HCT116 (cell line): Measurements from ENCODE around the gene MCF2L. TPM values are rescaled to one million over a fixed set of nuclear protein-coding genes. Genes with fewer than 3 reads are reported as not detected.

Experiments
- ATAC-seq: fragments of 200-7000 bp; cut with Tn5 transposase; 2 replicates; pipeline ENCODE4 v1.9.1; 2020; ENCODE audit warnings: mild to moderate bottlenecking, moderate library complexity
- BruUV-seq: library from RNA; stranded (reverse); fragments of 400-500 nt; replicated peaks from 2 replicates; lab custom pipeline; 2021; lab: Mats Ljungman, UMichigan
- CTCF ChIA-PET: fragments of 300-600 bp; sonication (Branson Sonifier 250); formaldehyde crosslinking; loops from one replicate; lab custom pipeline; 2021; ENCODE audit warnings: antibody characterized with exemption; lab: Charles Lee
- POLR2A ChIA-PET: fragments of 300-600, 350-600 bp; sonication (Branson Sonifier 250); formaldehyde crosslinking; loops from one replicate; lab custom pipeline; 2021; ENCODE audit warnings: antibody characterized with exemption; lab: Charles Lee
- RAD21 ChIA-PET, 2 experiments: fragments of 300-600 bp; sonication (Branson Sonifier 250); formaldehyde crosslinking; loops; one replicate each; lab custom pipeline; 2023; ENCODE audit warnings: low total read pairs in 2 of 2; ENCODE audit not compliant: uncharacterized antibody in 2 of 2, unreplicated experiment in 2 of 2, low non-redundant PET in 1 of 2; lab: Charles Lee
- DNase-seq: peaks from one replicate; pipeline ENCODE4 v3.0.0-alpha.2; 2010; ENCODE audit warnings: low read depth, low spot score
- H2AFZ ChIP-seq: fragments of 200-600 bp; shearing (Covaris generic), sonication (generic); 2 replicates; pipeline ENCODE4 v1.6.1; 2017; ENCODE audit warnings: low read depth, mixed run types, mixed read lengths, antibody characterized with exemption, low read length; ENCODE audit not compliant: poor library complexity, severe bottlenecking
- H3K27ac ChIP-seq: 2 replicates; pipeline ENCODE4 v1.5.1; 2012; ENCODE audit warnings: low read depth, low read length
- H3K27me3 ChIP-seq: fragments of 200-600 bp; sonication (generic); 2 replicates; pipeline ENCODE4 v1.6.1; 2016; ENCODE audit warnings: mixed run types, low read length, mixed read lengths; ENCODE audit not compliant: insufficient read depth
- H3K36me3 ChIP-seq, 2 experiments: fragments of 200-500 bp in 1 of 2; fragments of 200-600 bp in 1 of 2; sonication (Bioruptor generic) in 1 of 2; sonication (generic) in 1 of 2; 2 replicates each; pipeline versions ENCODE4 v1.5.1 to v1.6.1; 2014 to 2016; ENCODE audit warnings: low read length in 2 of 2, inconsistent platforms in 1 of 2, mixed read lengths in 1 of 2, mixed run types in 1 of 2; ENCODE audit not compliant: insufficient read depth in 2 of 2, control insufficient read depth in 1 of 2
- H3K4me1 ChIP-seq, 2 experiments: fragments of 200-600 bp in 1 of 2; sonication (generic) in 1 of 2; 2 replicates each; pipeline versions ENCODE4 v1.5.1 to v1.6.1; 2012 to 2017; ENCODE audit warnings: low read length in 2 of 2, inconsistent platforms in 1 of 2, mild to moderate bottlenecking in 1 of 2, mixed read lengths in 1 of 2, mixed run types in 1 of 2, moderate library complexity in 1 of 2; ENCODE audit not compliant: insufficient read depth in 2 of 2, control insufficient read depth in 1 of 2
- H3K4me2 ChIP-seq: fragments of 200-600 bp; sonication (generic); 2 replicates; pipeline ENCODE4 v1.6.1; 2017; ENCODE audit warnings: mixed run types, low read length, mixed read lengths
- H3K4me3 ChIP-seq, 2 experiments: fragments of 200-600 bp in 1 of 2; sonication (generic) in 1 of 2; replicated peaks in 1 of 2; 2 replicates each; pipeline ENCODE4 v1.5.1; 2011 to 2016; ENCODE audit warnings: low read length in 2 of 2, control low read depth in 1 of 2, low read depth in 1 of 2, mild to moderate bottlenecking in 1 of 2, mixed read lengths in 1 of 2, mixed run types in 1 of 2
- H3K79me2 ChIP-seq: fragments of 200-600 bp; sonication (generic); 2 replicates; pipeline ENCODE4 v1.6.1; 2017; ENCODE audit warnings: mild to moderate bottlenecking, mixed run types, low read length, moderate library complexity, mixed read lengths; ENCODE audit not compliant: insufficient read depth
- H3K9ac ChIP-seq: fragments of 200-600 bp; sonication (generic); 2 replicates; pipeline ENCODE4 v1.6.1; 2016; ENCODE audit warnings: low read length, mixed read lengths
- H3K9me2 ChIP-seq: fragments of 200-600 bp; sonication (generic), shearing (Covaris generic); 2 replicates; pipeline ENCODE4 v1.6.1; 2017; ENCODE audit warnings: mixed run types, mild to moderate bottlenecking, moderate library complexity; ENCODE audit not compliant: insufficient read depth
- H3K9me3 ChIP-seq, 2 experiments: fragments of 200-500 bp in 1 of 2; fragments of 200-600 bp in 1 of 2; sonication (Bioruptor generic) in 1 of 2; sonication (generic) in 1 of 2; 2 replicates each; pipeline ENCODE4 v1.6.1; 2014 to 2017; ENCODE audit warnings: low read length in 2 of 2, mixed read lengths in 2 of 2, inconsistent platforms in 1 of 2, low read depth in 1 of 2, mild to moderate bottlenecking in 1 of 2, mixed run types in 1 of 2, moderate library complexity in 1 of 2; ENCODE audit not compliant: control insufficient read depth in 1 of 2, insufficient read depth in 1 of 2
- H4K20me1 ChIP-seq: fragments of 200-600 bp; sonication (generic), shearing (Covaris generic); 2 replicates; pipeline ENCODE4 v1.6.1; 2017; ENCODE audit warnings: mixed run types, mild to moderate bottlenecking, moderate library complexity; ENCODE audit not compliant: insufficient read depth
- ATF3 ChIP-seq: IDR thresholded peaks from 2 replicates; pipeline ENCODE4 v1.6.1; 2012
- CTCF ChIP-seq, 3 experiments: fragments of 200-600 bp in 1 of 3; sonication (generic) in 1 of 3; IDR thresholded peaks in 2 of 3; conservative IDR thresholded peaks in 1 of 3; 2 replicates each; pipeline ENCODE4 v1.5.1; 2012 to 2017; ENCODE audit warnings: low read depth in 2 of 3, low read length in 2 of 3, antibody characterized with exemption in 1 of 3, borderline replicate concordance in 1 of 3, control low read depth in 1 of 3, mild to moderate bottlenecking in 1 of 3, mixed read lengths in 1 of 3, mixed run types in 1 of 3, moderate library complexity in 1 of 3; ENCODE audit not compliant: insufficient read depth in 1 of 3
- EZH2phosphoT487 ChIP-seq: fragments of 200-600 bp; IDR thresholded peaks from 2 replicates; pipeline ENCODE4 v1.6.1; 2018; ENCODE audit warnings: antibody characterized with exemption, borderline replicate concordance
- FOSL1 ChIP-seq: IDR thresholded peaks from 2 replicates; pipeline ENCODE4 v1.6.1; 2012; ENCODE audit warnings: low read depth
- JUND ChIP-seq: IDR thresholded peaks from 2 replicates; pipeline ENCODE4 v1.6.1; 2012
- MAX ChIP-seq: IDR thresholded peaks from 2 replicates; pipeline ENCODE4 v1.6.1; 2012
- POLR2A ChIP-seq: IDR thresholded peaks from 2 replicates; pipeline ENCODE4 v1.7.0; 2011; ENCODE audit warnings: borderline replicate concordance; ENCODE audit not compliant: insufficient read depth, insufficient read length; ENCODE audit errors: extremely low read depth
- POLR2AphosphoS5 ChIP-seq: IDR thresholded peaks from 2 replicates; pipeline ENCODE4 v1.6.1; 2011; ENCODE audit warnings: mild to moderate bottlenecking, low read depth, low read length, moderate library complexity
- REST ChIP-seq: IDR thresholded peaks from 2 replicates; pipeline ENCODE4 v1.6.1; 2012; ENCODE audit warnings: low read depth
- SIN3A ChIP-seq: IDR thresholded peaks from 2 replicates; pipeline ENCODE4 v1.6.1; 2012; ENCODE audit warnings: low read depth
- SRF ChIP-seq: IDR thresholded peaks from 2 replicates; pipeline ENCODE4 v1.6.1; 2012; ENCODE audit warnings: low read depth
- TCF7L2 ChIP-seq: IDR thresholded peaks from 2 replicates; pipeline ENCODE4 v1.7.0; 2011; ENCODE audit warnings: borderline replicate concordance, inconsistent platforms; ENCODE audit not compliant: insufficient read depth, insufficient read length; ENCODE audit errors: extremely low read depth
- ZFX ChIP-seq: fragments of 450-650 bp; IDR thresholded peaks from 2 replicates; pipeline ENCODE4 v1.6.1; 2017
- intact Hi-C: fragments of 100-400 bp; cut with micrococcal nuclease; formaldehyde crosslinking; loops from 2 replicates; pipeline ENCODE4 v1.10.0; 2022
- total RNA-seq: library from RNA; stranded (reverse); gene quantifications from one replicate; pipeline ENCODE4 v1.2.1, GENCODE V29; 2021; ENCODE audit not compliant: unreplicated experiment

Gene MCF2L
- total RNA-seq, 1 experiment from 2014 or later = 19.3 TPM

GRCh38 chr13:113145496-113145895 lies 176.5 kb downstream of the MCF2L start:
- Histone ChIP-seq H3K27me3 (no peaks in the 10 kb centered on the region), H3K27ac (no peak overlapping the region), H3K36me3 (no peaks in the 10 kb centered on the region), H3K4me2 (no peak overlapping the region), H3K9me3 (no peaks in the 10 kb centered on the region), H3K9me2 (no peaks in the 10 kb centered on the region), H3K4me1 (no peaks in the 10 kb centered on the region), H3K9ac (no peak overlapping the region), H4K20me1 (no peaks in the 10 kb centered on the region), H3K4me3 (no peak overlapping the region), H2AFZ (no peak overlapping the region), H3K79me2 (no peaks in the 10 kb centered on the region)
- no TSS peak for BruUV-seq
- ATAC-seq (no peak), DNase-seq (no peak)
- RAD21 ChIA-PET = no interaction called here
- intact Hi-C loops = no loop called here
- CTCF ChIA-PET = no interaction called here
- TF ChIP-seq SRF (no peak), TCF7L2 (no peak)
- POLR2A ChIA-PET = no interaction called here

- ChIA-PET CTCF (no interaction called here), RAD21 (no interaction called here), POLR2A (no interaction called here)
- DNase-seq (no peak), ATAC-seq (no peak)
- no peaks in the 10 kb centered on the region for H4K20me1 ChIP-seq
- no TSS peak for BruUV-seq
- no peaks in the 10 kb centered on the region for H3K79me2 ChIP-seq
- H3K4me3 ChIP-seq = no peak overlapping the region
- no peak overlapping the region for H3K9ac ChIP-seq
- H3K27me3 ChIP-seq = no peaks in the 10 kb centered on the region
- H3K9me2 ChIP-seq = no peaks in the 10 kb centered on the region
- H3K4me2 ChIP-seq = no peak overlapping the region
- intact Hi-C loops = no loop called here
- H2AFZ ChIP-seq = no peak overlapping the region
- no peaks in the 10 kb centered on the region for H3K9me3 ChIP-seq
- H3K4me1 ChIP-seq = no peaks in the 10 kb centered on the region
- no peaks in the 10 kb centered on the region for H3K36me3 ChIP-seq
- no peak overlapping the region for H3K27ac ChIP-seq
- TF ChIP-seq SIN3A = no peak
- TF ChIP-seq MAX = no peak
- no peak for TF ChIP-seq JUND
- no peak for TF ChIP-seq EZH2phosphoT487
- no peak for TF ChIP-seq FOSL1
- TF ChIP-seq CTCF (IDR thresholded peaks at IDR 0.05 in 2 of 3, conservative IDR thresholded peaks at IDR 0.05 in 1 of 3; ENCODE audit: borderline replicate concordance in 1 of 3, insufficient read depth in 1 of 3, low read depth in 2 of 3, low read length in 2 of 3) = no peak
- no peak for TF ChIP-seq ATF3
- TF ChIP-seq POLR2A = no peak
- no peak for TF ChIP-seq SRF
- TF ChIP-seq POLR2AphosphoS5 = no peak
- no peak for TF ChIP-seq REST
- no peak for TF ChIP-seq ZFX
These were observed 177.0 kb downstream of the MCF2L start for GRCh38 chr13:113145911-113146598.
